Stimulated activated memory B cell treated with anti-CD40 and anti-IgM and Interleukin-4, amounts not matched to agents 10 μg/mL and 1 μg/mL and 100 μg/mL, for 72 hours (primary cell): Measurements from ENCODE around the gene PPM1F.
A peak's percentile ranks its signal among the peaks of the same experiment; 100 is the strongest.

ENCODE experiments used
- ATAC-seq: fragments of 150-1000 bp; cut with Tn5 transposase; 2 replicates; pipeline ENCODE4 v1.10.0; 2021
- H3K27ac Mint-ChIP-seq: one replicate; pipeline ENCODE4 v1.8.0; 2022; ENCODE audit warnings: mild to moderate bottlenecking, mixed read lengths
- H3K27me3 Mint-ChIP-seq: one replicate; pipeline ENCODE4 v1.8.0; 2022; ENCODE audit warnings: mixed read lengths
- H3K36me3 Mint-ChIP-seq: one replicate; pipeline ENCODE4 v1.8.0; 2022; ENCODE audit warnings: mixed read lengths
- H3K4me1 Mint-ChIP-seq: one replicate; pipeline ENCODE4 v1.8.0; 2022; ENCODE audit warnings: mixed read lengths
- H3K4me3 Mint-ChIP-seq: one replicate; pipeline ENCODE4 v1.8.0; 2022; ENCODE audit warnings: mild to moderate bottlenecking, moderate library complexity, mixed read lengths
- H3K9me3 Mint-ChIP-seq: one replicate; pipeline ENCODE4 v1.8.0; 2022; ENCODE audit warnings: mixed read lengths

Gene PPM1F

DNA sequence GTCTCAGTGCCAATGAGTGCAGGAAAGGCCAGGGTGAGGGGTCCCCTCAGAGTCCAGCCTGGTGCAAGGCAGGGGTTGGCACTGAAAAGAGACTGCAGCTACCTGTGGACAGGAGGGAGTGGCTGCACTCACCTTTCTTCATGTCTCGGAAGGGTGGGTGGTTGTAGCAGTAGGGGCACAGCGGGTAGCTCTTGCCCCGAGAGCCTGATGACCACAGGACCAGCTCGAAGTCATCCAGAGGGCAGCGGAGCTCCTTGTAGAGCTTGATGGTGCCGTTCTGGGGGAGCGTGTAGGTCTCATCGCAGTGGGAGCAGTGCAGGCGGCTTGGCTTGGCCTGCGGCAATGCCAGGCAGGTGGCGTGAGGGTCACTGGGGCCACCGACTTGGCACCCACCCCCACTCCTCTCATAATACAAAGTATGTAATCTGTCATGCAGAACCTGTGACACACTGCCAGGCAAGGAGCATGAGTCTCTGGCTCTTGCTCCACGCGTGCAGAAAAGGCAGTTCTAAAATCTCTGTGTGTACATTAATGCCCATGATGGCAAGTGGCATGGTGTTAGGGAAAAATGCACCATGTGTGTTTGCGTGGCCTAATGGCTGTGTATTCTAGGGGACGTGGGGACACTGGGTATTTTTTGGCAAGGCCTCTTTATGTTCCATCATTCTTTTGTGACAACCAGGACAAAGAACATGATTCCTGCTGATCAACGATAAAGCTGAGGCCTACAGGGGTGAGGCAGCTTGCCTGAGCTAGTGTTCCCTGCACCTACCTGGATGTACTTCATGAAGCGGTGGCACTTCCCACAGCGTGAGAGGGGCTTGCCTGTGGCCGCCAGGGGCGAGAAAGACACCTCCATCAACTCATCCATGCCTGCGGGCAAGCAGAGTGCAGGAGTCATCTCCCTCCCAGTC lies 6.0 kb upstream of the PPM1F start:
- Mint-ChIP-seq H3K27ac (no peak overlapping the region), H3K4me3 (no peak overlapping the region), H3K9me3 (no peaks in the 10 kb centered on the region)

DNA sequence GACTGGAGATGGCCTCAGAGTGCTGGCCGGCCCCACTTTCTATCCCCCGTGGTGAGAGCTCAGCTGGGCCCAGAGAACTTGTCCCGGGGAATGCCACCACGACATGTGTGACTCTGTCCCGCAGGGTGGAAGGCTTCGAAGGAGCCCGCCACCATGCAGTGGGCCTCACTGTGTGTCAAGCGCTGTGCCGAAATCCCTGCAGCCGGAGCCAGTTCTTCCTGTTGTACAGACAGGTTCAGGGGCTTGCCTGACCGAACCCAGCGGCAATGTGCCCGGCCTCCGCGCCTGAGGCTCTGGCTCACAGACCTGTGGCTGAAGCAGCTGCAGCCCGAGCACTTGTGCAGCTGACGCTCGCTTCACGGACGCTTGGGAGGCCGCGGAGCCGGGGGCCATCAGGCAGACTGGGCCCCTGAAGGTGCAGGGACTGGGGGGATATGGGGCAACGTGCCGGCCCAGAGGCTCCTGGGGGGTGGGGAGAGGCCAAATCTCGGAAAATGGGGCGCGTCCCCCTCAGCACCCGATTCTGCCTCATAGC lies 650 bp downstream of the PPM1F start:
- H3K36me3 Mint-ChIP-seq = no peaks in the 10 kb centered on the region
- H3K4me1 Mint-ChIP-seq = peaks cover 38% of the 10 kb centered on the region
- H3K27me3 Mint-ChIP-seq = no peaks in the 10 kb centered on the region
- peak overlapping the region; percentile 92 for H3K4me3 Mint-ChIP-seq
- peak overlapping the region; percentile 74 for H3K27ac Mint-ChIP-seq
- ATAC-seq = peak; percentile 49
- no peaks in the 10 kb centered on the region for H3K9me3 Mint-ChIP-seq

More for the DNA sequence above, 6.0 kb upstream of the PPM1F start:
- H3K36me3 Mint-ChIP-seq = peaks cover 30% of the 10 kb centered on the region
- ATAC-seq = no peak
- H3K4me1 Mint-ChIP-seq = no peaks in the 10 kb centered on the region
- no peaks in the 10 kb centered on the region for H3K27me3 Mint-ChIP-seq

DNA sequence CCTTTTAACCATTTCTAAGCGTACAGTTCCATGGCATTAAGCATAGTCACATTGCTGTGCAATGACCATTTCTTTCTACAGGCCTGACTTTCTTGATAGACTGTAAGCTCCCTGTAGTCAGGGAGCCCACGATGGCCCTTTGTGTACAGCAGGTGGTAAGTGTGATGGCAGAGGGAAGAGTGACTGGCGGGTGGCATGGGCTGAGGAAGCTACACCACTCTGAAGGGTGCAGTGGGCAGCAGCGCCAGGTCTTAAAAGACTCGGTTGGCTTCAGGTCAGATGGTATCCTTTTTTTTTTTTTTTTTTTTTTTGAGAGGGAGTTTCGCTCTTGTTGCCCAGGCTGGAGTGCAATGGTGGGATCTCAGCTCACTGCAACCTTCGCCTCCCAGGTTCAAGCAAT lies 1.6 kb downstream of the PPM1F start:
- no peaks in the 10 kb centered on the region for H3K9me3 Mint-ChIP-seq
- H3K27me3 Mint-ChIP-seq = no peaks in the 10 kb centered on the region
- peaks cover 39% of the 10 kb centered on the region for H3K4me1 Mint-ChIP-seq
- no peak for ATAC-seq
- H3K4me3 Mint-ChIP-seq = no peak overlapping the region
- H3K36me3 Mint-ChIP-seq = peaks cover 1% of the 10 kb centered on the region
- no peak overlapping the region for H3K27ac Mint-ChIP-seq

DNA sequence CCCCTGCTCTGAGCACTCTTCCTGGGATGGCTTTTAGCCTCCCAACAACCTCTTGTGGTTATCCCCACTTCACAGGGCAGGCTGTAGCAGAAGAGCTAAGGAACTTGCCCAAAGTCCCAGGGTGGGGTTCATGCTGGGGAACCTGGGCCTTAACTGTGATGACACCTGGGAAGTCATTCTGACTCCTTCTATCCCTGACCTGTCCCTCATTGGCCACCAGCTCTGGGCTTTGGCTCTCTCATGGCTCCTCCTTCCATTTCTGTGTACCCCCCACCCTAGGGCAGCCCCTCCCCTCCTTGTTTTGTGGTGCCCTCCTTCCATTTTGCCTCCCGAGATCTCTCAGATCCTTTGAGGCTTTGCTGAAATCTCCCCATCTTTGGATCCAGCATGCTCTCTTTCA lies 2.7 kb downstream of the PPM1F start:
- Mint-ChIP-seq H3K4me3 (no peak overlapping the region), H3K9me3 (no peaks in the 10 kb centered on the region), H3K27me3 (no peaks in the 10 kb centered on the region), H3K4me1 (peaks cover 39% of the 10 kb centered on the region), H3K36me3 (peaks cover 13% of the 10 kb centered on the region), H3K27ac (no peak overlapping the region)
- no peak for ATAC-seq

DNA sequence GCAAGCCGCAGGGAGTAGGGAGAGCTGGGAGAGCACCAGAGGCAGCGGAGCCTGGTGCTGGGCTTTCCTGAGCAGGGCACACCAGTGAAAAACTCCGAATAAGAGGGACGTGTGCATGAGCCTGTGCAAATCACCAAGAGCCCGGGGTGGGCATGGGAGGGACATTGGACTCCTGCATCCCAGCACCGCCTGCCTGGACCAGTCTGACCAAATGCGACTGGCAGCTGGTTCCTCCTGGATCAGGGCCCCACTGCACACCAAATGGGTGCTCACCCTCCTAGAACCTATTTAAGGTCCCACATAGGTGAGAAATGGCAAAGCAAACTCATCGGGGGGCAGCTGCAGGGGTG lies 3.1 kb downstream of the PPM1F start:
- H3K36me3 Mint-ChIP-seq = peaks cover 16% of the 10 kb centered on the region
- H3K4me1 Mint-ChIP-seq = peaks cover 39% of the 10 kb centered on the region
- no peaks in the 10 kb centered on the region for H3K9me3 Mint-ChIP-seq
- H3K27me3 Mint-ChIP-seq = no peaks in the 10 kb centered on the region
- H3K27ac Mint-ChIP-seq = no peak overlapping the region
- no peak overlapping the region for H3K4me3 Mint-ChIP-seq
- ATAC-seq = no peak

DNA sequence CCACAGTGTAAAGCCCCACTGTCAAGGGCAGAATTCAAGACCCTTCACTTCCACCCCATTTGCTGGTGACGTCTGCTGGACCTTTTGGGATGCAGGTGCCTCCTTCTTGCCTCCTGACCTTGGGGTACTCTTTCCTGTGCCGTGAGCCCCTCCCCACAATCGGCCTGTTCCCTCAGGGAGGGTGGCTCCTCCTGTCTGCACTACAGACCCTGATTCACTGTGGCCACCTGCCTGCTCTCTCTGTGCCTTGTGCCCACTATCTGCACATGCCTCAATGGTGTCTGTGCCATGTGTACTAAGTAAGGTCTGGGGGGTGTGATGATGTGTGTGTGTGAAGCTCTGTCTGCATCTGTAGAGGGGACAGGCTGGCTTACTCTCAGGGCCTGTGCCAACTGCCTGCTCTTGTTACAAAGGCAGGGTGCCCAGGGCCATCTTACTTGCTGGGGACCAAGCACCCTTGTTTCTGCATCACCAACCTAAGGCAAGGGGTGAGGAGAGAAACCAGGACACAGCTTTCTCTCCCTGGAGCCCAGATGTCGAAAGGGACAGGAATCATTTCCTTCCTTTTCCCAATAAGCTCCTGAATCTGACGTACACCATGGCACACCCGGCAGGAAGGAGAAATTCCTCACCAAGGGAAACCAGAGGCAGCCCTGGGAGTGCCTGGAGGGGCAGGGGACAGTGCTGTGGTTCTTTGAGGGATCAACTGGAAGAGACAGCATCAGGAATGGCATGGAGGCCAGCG lies 3.7 kb downstream of the PPM1F start:
- no peak overlapping the region for H3K27ac Mint-ChIP-seq
- peaks cover 39% of the 10 kb centered on the region for H3K4me1 Mint-ChIP-seq
- H3K36me3 Mint-ChIP-seq = peaks cover 17% of the 10 kb centered on the region
- H3K9me3 Mint-ChIP-seq = no peaks in the 10 kb centered on the region
- H3K27me3 Mint-ChIP-seq = no peaks in the 10 kb centered on the region
- no peak for ATAC-seq
- no peak overlapping the region for H3K4me3 Mint-ChIP-seq

DNA sequence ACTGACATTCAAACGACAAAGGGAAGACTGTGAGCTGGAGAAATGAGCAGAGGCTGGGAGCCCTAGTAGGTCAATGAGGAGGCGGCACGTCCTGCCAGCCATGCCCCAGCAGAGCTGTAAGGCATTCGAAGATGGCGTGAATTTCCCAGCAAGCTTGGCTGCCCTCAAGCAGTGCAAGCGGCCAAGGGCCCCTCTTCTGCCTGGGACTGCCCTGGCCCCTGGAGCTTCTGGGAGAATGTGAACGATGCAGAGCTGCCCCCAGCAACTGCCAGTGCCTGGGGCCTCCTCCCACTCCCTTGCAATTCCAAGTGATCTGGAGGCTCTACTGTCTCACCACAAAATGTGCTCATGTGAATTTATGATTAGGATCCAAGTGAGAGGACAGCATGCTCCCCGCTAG lies 4.3 kb downstream of the PPM1F start:
- H3K9me3 Mint-ChIP-seq = no peaks in the 10 kb centered on the region
- H3K36me3 Mint-ChIP-seq = peaks cover 20% of the 10 kb centered on the region
- no peak overlapping the region for H3K4me3 Mint-ChIP-seq
- H3K27me3 Mint-ChIP-seq = no peaks in the 10 kb centered on the region
- H3K4me1 Mint-ChIP-seq = peaks cover 38% of the 10 kb centered on the region
- no peak for ATAC-seq
- no peak overlapping the region for H3K27ac Mint-ChIP-seq

DNA sequence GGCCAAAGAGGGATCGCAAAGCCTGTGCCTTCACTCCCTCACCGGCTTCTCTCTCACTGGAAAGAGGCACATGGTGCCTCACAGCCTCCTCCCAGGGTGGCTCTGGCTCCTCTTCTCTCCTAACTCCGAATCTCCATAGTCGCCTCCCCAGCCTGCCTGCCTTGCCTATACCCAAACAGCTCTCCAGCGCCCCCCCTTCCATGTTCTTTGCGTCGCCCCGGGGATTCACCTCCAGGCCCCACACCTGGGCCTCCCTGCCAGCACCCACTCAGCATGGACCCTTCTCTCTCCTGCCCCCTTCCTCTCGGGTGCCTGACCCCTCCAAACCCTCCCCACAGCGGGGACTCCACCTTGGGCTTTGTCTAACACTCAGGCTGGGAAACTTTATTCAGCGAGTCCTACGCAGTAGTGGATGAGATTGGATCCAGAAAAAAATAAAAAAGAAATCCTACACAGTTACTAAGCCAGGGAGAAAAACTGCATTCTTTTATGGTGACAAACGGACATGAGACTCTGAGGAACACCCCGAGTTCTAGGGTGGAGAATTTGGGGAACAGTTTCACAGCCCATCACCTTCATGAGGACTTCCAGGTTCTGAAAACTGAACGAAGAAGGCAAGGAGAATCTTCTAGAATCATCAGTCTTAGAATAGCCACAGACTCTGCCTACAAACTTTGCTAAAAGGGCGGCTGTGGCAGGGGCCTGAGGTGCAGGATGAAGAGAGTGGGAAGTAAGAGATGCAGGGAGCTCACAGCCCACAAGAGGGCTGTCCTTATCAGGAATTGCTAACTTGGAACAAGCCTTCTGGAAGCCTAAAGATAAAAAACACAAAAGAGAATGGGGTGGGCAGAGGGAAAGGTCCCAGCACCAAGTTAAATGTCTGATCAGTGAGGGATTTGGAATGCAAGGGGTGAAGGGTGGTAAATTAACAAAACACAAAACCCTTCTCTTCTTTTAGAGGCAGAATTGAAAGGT lies 5.3 kb downstream of the PPM1F start:
- no peak overlapping the region for H3K4me3 Mint-ChIP-seq
- H3K9me3 Mint-ChIP-seq = no peaks in the 10 kb centered on the region
- H3K36me3 Mint-ChIP-seq = peaks cover 20% of the 10 kb centered on the region
- no peaks in the 10 kb centered on the region for H3K27me3 Mint-ChIP-seq
- no peak for ATAC-seq
- no peak overlapping the region for H3K27ac Mint-ChIP-seq
- peaks cover 39% of the 10 kb centered on the region for H3K4me1 Mint-ChIP-seq

DNA sequence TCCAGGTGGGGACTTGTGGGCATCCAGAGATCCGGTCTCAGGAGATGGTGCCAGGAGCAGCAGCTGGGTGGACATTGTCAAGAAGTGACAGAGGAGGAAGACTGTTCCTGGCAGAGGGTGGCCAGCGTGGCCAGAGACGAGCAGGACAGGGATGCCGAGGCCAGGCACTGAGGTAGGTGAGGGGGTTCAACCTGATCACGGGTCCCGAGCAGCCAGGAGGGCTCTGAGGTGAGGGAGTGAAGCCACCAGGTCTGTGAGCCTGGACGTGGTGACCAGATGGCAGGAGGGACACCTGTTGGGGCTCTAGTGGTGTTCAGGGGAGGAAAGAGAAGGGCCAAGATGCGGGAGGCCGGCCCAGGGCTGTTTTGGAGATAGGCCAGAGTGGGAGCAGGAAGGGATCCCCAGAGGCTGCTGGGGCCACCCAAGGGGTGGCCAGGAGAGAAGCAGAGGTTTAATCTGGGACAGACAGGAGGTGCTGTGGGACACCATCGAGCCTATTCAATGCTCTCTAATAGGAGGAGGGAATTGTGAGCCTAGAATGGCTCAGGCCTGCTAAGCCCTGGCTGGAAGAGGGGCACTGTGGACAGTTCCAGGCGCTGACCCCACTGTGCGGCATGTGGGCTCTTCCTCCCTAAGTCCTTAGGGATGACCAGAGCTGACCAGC lies 6.3 kb downstream of the PPM1F start:
- H3K27me3 Mint-ChIP-seq = no peaks in the 10 kb centered on the region

DNA sequence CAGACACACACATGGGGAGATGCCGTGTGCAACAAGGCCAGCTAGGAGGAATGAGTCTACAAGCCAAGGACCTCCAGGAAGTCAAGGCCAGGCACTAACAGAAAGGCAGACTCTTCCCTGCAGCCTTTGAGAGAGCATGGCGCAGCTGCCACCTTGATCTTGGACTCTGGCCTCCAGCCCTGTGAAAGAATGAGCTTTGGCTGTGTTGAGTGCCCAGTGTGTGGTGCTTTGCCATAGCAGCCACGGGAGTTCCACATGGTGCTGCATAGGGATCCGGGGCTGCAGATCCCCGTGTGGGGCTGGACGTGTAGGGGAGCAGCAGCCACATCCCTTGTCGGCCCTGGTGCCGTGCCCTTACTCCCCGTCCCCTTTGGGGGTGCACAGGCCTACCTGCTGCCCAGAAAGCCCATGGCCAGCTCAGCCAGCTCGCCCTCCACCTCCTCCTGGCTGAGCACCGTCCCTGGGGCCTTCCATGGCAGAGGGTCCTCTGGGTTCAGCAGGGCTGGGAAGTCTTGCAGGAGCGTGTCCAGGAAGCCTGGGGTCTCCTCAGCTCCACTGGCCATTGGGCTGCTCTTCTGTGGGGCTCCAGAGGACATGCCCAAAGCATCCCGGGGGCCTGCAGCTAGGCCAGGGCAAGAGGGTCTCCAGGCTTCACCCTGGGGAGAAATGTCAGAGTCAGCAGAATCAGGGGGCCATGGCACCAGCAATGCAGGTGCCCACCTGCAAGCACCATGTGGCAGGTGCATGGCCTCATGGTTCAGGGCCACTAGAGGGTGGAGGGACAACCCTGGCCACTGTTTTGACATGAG lies 7.0 kb downstream of the PPM1F start:
- Mint-ChIP-seq H3K4me1 (peaks cover 36% of the 10 kb centered on the region), H3K27ac (no peak overlapping the region), H3K9me3 (no peaks in the 10 kb centered on the region), H3K36me3 (peaks cover 27% of the 10 kb centered on the region), H3K27me3 (no peaks in the 10 kb centered on the region), H3K4me3 (no peak overlapping the region)
- no peak for ATAC-seq

More for the DNA sequence above, 6.3 kb downstream of the PPM1F start:
- Mint-ChIP-seq H3K36me3 (peaks cover 23% of the 10 kb centered on the region), H3K4me3 (no peak overlapping the region), H3K9me3 (no peaks in the 10 kb centered on the region), H3K27ac (no peak overlapping the region), H3K4me1 (peaks cover 37% of the 10 kb centered on the region)
- ATAC-seq = no peak

DNA sequence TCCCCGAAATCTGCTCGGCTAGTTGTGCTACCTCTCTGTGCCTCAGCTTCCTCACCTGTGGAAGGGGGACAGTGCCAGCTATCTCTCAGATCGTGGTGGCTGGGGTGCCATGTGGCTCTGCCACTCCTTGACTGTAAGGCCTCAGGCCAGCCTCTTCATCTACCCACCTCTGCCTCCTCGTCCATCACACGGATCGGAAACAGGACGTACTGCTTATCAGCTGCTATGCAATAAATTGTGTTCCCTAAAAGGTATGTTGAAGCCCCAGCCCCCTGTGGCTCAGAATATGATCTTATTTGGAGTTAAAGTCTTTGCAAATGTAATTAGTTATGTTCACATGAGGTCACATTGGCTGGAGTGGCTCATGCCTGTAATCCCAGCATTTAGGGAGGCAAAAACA lies 7.8 kb downstream of the PPM1F start:
- H3K27ac Mint-ChIP-seq = no peak overlapping the region
- H3K4me1 Mint-ChIP-seq = peaks cover 36% of the 10 kb centered on the region
- H3K36me3 Mint-ChIP-seq = peaks cover 27% of the 10 kb centered on the region
- no peaks in the 10 kb centered on the region for H3K27me3 Mint-ChIP-seq
- no peak for ATAC-seq
- H3K4me3 Mint-ChIP-seq = no peak overlapping the region
- H3K9me3 Mint-ChIP-seq = no peaks in the 10 kb centered on the region

DNA sequence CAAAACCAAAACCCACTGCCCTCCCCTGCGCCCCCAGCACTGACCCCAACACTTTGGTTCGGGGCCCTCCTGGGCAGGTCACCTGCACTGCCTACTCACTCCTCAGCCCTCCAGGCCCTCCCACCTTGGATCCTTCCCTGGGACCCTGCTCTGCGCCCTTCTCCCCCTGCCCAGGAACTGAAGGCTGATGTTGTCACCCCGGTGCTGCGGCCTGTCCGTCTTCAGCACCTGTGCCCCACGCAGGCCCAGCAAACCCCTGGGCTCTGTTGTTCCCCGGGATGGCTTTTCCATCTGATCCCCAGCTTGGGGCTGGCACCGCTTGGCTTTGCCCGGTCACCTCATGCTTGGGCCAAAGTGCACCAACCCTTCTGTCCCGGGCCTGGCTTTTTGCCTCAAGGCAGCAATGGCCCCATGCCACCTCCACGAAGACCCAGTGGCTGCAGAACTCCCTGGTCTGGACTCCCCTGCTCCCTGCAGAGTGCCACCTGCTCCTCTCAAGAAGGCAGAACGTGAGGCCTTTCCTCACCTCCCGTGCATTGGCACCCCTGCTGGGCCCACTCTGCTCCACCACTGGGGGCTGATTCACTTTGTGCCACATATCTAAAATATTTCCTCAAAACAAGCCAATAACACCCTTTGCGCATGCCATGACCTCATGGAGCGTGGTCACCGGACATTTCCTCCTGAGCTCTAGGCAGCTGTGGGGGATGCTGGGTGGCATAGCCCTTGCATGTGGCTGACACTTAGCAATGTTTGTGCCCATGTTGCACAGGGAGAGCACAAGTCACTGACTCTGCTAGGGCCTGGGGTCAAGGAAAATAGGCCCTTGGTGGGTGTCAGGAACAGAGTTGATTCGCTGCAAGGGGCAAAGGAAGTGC lies 8.8 kb downstream of the PPM1F start:
- no peak overlapping the region for H3K4me3 Mint-ChIP-seq
- no peaks in the 10 kb centered on the region for H3K9me3 Mint-ChIP-seq
- peaks cover 27% of the 10 kb centered on the region for H3K36me3 Mint-ChIP-seq
- no peak overlapping the region for H3K27ac Mint-ChIP-seq
- ATAC-seq = no peak
- no peaks in the 10 kb centered on the region for H3K27me3 Mint-ChIP-seq
- peaks cover 41% of the 10 kb centered on the region for H3K4me1 Mint-ChIP-seq
